ENCODE measurements around the gene CSPG4.

- no peak for TF ChIP-seq CTCF (IDR thresholded peaks at IDR 0.05)
- TF ChIP-seq POLR2AphosphoS5 (IDR thresholded peaks at IDR 0.05), result no peak
- TF ChIP-seq POLR2A (IDR thresholded peaks at IDR 0.05), result no peak
Observed at GRCh38 chr15:75753145-75753544, 40.5 kb upstream of the CSPG4 start.

Data from breast epithelium (tissue), 3 donors.